HG02798 (cell line): ENCODE measurements around the gene TOP1.

ENCODE experiments used
- ATAC-seq: cut with Tn5 transposase; IDR thresholded peaks from one replicate; pipeline ENCODE4 v1.9.1; 2021; ENCODE audit warnings: mild to moderate bottlenecking; ENCODE audit not compliant: unreplicated experiment, poor library complexity

The TOP1 gene

DNA sequence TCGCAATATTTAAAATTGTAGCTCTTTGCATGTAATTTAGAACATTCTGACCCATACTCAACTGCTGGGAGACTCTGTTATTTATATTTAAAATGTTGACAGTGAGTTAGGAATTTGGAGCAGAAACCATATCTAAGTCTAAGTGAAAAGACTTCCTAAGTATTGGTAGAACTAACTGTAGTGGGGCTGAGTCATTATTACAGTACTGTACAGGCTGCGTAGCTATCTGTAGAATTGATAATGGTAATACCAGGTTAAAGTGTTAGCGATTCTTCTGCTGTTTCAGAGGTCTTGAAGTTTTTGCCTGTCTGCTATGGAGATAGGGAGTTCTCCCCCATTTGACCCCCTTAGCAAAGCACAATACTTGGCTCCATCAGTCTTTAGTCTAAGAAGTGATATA is 3.6 kb downstream of the TOP1 start:
- no peak for ATAC-seq

DNA sequence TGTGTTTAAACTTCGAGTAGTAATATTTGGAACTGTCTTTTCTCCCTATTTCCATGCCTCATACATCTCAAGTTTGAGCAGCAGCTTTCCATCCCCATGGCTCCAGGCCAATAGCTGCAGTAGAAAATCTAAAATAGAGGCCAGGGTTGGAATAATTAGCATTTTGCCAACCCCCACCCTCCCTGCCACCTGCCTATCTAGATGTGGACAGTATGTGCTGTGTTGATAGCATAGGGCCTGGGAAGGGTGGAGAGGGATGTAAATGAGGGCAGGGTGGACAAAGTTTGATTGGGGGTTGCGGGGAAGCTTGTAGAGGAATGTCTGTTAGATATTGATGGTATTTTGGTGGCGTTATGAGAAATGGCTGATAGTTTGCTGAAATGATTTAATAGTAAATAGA is 5.6 kb downstream of the TOP1 start:
- no peak for ATAC-seq

DNA sequence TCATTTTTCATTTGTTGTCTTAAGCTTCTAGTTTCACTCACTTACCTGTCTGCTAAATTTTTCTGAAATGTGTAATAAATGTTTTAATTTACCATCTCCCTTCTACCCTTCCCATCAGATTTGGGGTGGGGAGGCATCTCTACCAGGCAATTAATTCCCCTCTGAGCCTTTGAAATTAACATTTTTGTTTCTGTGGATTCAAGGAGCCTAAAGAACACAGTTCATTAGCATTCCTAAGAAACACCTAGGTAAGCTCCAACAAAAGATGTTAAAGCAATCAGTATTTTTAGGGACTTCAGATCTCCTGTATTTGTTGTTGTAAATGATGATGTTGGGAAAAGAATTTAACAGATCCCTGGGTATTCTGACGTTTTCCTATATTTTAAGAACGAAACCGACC is 6.6 kb downstream of the TOP1 start:
- ATAC-seq: no peak

DNA sequence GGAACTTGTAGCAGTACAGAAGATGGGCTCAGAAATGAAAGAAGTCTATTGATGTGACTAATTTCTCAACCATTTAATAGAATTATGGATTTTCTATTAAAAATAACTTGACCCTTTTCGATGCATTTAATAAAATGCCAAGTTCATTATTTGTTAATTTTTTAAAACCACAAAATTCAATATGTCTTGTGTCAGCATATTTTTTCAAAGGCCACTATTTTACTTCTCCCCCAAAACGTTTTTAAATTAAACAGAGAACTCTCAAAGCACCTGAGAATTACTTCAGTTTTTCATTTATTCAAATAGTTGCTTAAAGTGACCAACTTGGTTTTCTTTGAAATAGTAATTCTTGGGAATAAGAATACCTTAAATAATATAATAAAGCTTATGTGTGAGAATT is 8.6 kb downstream of the TOP1 start:
- ATAC-seq: no peak

DNA sequence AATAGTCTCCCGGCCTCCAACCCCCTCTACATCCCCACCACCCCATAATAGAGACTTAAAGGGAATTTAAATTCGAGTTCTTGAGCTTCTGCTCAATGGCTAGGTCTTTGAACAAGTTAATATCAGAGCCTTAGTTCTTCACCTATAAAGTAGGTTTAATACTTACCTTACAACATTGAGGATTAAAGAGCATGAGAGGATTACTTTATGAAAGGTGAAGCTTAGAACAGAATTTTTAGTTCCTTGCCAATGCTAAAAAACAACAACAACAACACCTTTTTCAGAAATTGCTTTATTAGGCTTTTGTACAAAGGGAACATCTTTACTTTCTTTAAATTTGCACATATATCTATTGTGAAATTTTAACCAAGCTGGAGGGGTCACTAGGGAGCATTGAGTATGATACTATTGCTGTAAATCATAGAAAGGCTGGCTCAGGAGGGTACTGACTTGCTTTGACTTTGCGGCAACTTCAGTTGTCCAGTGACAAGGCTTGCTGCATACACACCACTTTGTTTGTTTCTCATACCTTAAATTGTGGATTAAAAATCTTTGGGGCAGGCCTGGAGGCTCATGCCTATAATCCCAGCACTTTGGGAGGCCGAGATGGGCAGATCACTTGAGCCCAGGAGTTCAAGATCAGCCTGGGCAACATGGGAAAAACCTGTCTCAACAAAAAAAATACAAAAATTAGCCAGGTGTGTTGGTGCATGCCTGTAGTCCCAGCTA is 9.7 kb downstream of the TOP1 start:
- ATAC-seq: no peak

DNA sequence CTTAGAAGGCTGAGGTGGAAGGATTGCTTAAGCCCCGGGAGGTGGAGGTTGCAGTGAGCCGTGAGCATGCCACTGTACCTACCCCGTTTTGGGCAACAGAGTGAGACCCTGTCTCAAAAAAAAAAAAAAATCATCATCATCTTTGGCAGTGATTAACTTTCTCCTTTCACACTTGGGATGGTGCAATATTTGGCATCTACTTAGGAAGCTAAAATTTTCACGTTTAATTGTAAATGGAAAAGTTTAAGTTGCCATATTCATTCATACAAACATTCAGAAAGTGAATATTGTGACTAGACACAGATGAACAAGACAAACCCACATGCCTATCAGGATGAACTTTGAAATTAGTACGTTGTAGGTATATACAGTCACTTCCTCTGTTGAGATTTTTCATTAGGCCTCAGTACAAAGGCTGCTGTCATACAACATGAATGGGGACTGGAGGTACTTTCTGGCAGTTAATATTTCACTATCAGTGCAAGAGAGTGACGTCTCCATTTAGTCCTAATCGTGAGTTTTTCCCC is 10.3 kb downstream of the TOP1 start:
- ATAC-seq: no peak

DNA sequence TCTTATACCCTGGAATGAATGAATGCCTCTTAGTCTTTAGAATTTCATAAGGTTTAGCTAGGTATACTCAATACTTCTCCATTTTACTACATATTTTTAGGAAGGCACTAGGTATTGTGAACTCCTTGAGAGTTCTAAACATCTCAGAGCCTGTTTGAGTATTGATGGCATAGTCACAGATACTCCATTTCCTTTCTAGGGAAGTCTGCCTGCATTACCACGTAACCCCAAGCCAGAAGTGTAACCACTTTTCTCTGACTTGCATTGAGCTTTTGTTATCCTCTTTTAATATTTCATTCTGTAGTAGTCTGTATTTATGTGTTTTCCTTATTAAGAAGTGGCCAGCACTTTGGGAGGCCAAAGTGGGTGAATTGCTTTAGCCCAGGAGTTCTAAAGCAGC is 12.2 kb downstream of the TOP1 start:
- ATAC-seq: no peak

DNA sequence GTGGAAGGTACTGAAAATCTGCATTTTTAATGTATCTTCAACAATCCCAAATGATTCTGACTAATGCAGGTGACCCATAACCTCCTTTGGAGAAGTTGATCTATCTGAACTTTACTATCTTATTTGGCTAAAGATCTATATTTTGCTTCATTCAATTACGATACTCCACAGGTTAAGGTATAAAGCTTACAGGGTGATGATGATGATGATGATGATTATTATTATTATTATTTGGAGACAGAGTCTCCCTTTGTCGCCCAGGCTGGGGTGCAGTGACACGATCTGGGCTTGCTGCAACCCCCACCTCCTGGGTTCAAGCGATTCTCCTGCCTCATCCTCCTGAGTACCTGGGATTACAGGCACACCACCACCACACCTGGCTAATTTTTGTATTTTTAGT is 13.1 kb downstream of the TOP1 start:
- ATAC-seq: no peak

DNA sequence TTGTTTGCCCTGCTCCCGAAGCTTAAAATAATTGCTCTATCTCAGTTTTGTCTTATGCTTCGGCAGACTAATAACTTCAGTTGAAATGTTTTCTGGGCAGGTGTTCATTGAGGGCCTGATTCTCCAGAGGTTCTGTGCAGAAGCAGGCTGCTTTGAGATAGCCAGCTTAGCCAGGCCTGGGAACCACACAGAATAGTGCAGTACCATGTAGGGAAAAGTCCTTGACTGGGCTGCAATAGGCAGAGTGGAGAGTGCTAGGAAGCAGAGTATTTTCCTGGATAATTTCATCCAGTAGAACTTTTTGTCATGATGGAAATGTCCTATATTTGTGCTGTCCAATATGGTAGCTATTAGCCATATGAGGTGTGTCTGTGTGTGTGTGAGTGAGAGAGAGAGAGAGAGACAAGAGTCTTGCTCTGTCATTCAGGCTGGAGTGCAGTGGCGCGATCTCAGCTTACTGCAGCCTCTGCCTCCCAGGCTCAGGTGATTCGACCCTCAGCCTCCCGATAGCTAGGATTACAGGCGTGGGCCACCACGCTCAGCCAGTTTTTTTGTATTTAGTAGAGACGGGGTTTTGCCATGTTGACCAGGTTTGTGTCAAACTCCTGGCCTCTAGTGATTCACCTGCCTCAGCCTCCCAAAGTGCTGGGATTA is 15.9 kb downstream of the TOP1 start:
- ATAC-seq: no peak

DNA sequence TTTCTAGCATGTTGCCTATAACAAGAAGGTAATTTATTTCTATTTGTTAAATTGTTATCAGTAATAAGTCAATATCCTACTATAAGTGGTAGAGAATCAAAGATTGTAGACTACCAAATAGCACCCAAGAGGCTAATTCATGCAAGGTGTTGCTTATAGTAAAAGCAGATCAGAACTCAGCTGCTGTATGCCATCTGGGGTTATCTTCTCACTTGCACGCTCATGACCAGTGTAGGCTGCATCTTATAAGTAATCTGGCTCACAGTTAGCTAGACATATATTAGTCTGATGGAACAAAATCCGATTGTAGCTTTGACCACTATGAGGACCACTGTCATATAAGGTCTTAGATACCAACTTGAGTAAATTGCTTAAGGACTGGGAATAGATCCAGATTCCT is 17.0 kb downstream of the TOP1 start:
- ATAC-seq: no peak

DNA sequence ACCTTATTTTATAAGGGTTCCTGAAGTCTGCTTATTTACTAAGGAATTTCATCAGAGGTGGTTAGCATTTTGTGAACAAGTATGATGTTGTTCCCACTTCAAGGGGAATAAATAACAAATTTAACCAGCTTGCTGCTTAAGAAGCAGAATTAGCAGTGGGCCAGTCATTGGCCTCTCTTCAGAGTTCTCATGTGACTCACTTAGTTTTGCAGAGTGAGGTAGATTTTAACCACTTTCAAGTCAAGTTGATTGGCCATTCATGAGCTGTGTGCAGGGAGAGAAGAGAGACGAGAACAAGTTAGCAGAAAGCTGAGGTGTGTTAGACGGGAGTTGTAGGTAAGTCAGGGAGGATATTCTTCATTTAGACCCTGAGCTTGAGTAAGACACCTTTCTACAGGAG is 18.1 kb downstream of the TOP1 start:
- no peak for ATAC-seq

DNA sequence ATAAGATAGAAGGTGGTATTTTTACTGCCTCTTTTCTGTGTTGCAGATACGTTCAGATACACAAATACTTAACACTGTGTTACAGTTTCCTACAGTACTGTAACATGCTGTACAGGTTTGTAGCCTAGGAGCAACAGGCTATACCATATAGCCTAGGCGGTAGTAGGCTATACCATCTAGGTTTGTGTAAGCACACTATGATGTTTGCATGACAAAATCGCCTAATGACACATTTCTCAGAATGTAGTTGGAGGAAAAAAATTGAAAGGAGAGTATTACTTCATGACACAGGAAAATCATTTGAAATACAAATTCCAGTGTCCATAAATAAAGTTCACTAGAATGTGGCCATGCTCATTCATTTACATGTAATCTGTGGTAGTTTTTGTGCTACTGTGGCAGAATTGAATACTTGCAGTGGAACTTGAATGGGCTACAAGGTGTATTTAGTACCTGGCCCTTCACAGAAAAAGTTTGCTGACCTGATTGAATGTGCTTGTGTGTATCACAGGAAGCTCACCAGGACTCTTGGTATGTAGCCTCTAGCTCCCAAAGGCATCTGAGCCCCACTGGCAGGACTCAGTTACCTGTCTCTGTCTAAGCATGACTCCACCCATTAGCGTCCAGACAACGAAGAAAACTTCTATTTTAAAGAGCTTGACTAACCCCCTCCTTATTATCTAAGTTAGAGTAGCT is 18.8 kb downstream of the TOP1 start:
- peak; percentile 22 for ATAC-seq

DNA sequence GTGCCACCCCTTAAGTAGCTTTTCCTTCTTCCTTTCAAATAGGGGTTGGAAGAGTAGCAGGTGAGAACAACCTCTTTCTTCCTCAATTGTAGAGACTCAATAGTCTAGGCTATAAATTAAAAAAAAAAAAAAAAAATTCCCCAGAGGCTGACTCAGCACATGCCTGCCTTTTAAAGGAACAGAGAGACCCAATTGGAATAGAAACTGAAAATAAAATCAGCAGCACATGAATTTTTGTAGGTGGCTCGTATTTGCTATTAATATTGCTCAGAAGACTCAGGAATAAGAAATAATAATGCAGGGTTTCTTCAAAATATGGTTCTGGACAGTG is 19.3 kb downstream of the TOP1 start:
- peak; percentile 34 for ATAC-seq

DNA sequence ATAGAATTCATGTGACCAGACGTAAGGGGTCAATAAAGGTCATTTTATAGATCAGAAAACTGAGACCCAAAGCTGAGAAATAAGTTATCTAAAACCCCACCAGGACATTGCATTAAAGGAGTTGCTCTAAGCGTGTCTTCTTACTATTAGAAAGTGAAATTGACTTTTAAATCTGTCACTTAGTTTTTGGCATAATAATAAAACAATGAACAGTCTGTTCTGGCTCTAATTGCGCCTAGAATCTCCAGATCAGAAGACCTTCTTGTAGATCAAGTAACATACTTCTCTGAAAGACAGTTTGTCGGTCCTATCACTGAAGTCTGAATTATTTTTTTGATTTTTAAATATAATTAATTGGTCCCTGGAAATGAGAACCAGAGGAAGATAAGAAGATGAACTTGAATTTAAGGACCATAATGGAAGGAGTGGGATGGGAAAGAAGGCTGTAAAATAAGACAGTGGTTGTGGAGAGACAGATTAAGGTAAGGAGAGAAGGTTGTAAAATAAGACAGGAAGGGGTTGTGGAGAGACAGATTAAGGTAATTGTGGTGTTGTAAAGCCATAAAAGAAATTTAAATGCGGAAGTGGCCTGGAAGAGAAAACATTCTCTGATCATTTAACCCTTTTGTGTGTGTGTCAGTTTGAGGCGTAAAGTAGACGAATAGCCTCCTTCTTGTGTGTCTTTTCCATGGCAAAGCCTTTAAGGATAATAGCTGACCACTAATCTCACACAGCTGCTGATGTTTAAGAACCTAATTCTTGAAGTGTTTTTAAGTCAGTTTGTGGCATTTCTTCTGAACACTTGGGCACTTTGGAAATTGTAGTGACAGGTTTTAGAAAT is 20.1 kb downstream of the TOP1 start:
- no peak for ATAC-seq

DNA sequence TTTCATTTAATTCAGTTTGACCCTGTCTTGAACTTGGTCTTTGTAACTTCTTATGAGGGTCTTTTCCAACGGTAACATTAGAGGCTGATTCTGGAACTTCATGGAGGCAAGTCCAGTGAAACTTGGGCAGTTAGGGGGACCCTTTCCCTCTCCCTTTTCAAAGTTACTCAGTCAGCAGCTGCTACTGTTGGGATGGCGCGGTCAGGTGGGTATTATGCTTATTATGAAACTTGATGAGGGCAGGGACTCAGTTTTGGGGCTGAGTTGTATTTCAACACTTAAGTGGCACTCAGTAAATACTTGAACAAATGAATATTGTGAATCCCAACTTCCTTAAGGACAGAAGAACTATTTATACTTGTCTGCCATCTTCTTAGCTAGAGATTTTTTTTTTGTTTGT is 20.8 kb downstream of the TOP1 start:
- ATAC-seq: no peak

DNA sequence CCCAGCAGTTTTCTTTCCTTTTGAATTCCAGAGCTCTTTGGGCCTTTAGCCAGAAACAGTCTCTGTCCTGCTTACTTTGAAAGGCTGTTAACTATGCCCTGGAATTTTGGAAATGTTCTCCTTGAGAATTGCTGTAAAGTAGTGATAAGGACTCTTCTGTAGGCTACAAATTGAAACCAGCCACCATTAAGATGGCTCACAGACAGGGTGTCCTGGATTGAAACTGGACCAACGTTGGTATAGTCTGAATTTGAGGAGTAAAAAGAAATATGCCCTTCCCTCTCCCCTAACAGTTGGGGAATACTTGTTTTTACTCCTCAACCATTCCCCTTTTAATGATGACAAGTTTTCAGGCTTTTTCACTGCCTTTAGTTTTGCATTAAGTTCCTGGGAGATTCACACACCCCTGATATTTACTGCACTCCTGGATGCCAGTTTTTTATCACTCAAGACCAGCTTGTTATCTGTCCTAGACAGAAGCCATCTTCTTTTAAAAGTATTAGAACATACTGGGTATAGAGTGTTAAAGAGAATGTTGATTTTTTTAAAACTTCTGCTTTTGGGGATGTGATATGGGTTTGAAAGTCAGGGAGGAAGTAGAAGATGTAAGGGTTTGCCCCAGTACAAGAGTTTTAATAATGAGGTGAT is 21.9 kb downstream of the TOP1 start:
- ATAC-seq: no peak

DNA sequence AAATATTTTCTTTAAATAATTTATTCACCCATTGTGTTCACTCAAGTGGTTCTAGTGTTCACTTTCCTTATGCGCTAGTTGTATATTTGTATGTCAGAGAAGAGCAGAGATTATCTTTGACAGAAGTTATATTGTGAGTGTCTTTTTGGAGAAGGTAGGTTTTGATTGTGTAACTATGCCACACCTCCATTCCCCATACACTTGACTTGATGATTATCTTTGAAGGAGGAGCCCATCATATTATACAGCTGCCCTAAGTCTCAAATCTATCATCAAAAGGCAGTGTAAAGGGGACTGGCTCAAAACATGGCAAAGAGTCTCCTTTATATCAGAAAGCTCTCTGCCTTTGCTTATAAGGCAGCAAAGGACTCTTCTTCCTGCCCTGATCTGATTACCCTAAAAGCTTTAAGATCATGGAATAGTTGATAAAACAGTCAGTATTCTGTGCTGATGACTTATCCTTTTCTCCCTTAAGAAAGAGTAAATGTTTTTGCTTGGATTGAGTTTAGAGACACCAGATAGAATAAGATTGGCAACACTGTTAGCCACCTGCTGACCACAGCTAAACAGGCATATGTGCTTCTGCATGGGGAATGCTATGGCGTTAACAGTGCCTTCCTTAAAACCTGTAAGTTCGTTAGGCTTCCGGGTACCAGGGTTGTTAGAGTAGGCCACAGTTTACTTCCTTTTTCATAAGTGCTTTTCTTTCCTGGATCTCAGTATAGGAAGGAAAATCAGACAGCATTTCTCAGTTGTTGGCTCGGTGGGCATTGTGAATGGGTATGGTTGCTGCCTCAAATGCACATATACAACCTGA is 22.6 kb downstream of the TOP1 start:
- no peak for ATAC-seq

DNA sequence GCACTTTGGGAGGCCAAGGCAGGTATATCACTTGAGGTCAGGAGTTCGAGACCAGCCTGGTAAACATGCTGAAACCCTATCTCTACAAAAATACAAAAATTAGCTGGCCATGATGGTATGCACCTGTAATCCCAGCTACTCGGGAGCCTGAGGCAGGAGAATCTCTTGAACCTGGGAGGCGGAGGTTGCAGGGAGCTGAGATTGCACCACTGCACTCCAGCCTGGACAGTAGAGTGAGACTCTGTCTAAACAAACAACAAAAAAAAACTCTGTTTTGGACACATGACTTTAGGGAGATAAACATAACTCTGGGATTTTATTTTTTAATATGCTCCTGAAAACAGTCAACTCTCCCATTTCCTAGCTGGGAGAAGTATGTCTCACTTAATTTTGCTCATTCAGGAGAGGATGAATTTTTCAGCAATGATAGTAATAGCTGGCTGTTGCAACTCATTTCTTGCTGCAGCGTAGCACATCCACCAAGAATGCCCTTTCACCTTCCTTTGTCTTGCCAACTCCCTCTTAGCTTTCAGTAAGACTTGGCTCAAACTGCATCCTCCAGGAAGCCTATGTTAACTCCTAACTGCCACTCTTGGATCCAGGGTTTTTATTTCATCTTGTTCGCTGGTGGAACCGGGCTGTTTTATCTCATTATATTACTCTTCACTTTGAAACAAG is 24.3 kb downstream of the TOP1 start:
- ATAC-seq: no peak
